NCI-H2107 treated with DMSO at 0.1 percent for 48 hours (cell line): Measurements from ENCODE around the gene OR10P1.

Experiments used
- DNase-seq: peaks from one replicate; lab custom pipeline; 2025; ENCODE audit not compliant: unreplicated experiment; lab: John Stamatoyannopoulos, UW

OR10P1 gene

GRCh38 chr12:55682087-55682796 is 45.5 kb downstream of the OR10P1 start:
- DNase-seq: no peak

- no peak for DNase-seq
These were observed 47.0 kb downstream of the OR10P1 start for GRCh38 chr12:55683676-55684075.

GRCh38 chr12:55684761-55685370 is 48.2 kb downstream of the OR10P1 start:
- DNase-seq: no peak

DNA sequence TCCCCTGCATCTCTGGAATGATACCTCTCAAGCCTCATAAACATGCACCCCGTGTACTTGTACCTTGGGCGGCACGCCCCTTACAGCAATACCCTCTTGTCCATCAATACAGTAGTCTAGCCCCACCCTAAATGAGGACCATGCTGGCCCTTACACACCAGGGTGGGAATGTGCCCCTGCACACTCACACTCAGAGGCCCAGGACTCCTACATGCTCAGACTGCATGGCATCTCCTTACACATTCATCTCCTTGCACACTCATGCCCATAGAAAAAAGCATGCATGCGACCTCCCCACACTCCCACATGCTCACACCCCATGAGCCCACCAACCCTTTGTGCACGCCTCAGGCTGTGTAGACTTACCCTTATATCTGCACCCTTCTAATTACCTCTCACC is 49.0 kb downstream of the OR10P1 start:
- no peak for DNase-seq

DNA sequence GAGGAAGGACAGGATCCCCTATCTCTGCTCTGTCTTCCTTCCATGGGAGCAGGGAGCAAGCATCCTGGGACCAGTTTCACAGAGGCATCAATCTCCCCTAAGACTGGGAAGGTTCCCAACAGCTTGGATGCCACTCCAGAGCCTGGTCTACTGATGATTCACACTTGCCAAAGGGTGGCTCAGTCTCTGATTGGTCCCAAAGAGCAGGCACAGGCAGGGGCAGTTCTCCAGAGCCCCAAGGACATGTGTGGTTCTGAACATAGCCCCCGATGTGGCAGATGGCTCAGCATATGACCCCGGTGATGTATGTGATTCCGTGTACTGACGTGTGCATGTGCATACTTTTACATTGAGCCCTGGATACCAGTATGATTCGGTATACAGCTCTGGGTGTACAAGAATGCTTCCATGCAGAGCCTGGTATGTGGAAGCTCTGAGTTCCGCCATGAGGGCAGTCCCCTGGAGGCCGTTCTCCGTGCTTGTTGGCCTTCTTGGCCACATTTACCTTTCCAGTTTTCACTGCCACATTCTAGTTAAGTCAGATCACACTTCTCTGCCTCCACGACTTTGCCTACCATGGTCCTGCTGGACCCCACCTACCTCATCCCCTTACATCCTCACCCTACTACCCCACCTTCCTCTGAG is 49.8 kb downstream of the OR10P1 start:
- DNase-seq: no peak
